ENCODE results near the gene ZNF574.

ZNF574 gene

GRCh38 chr19:42048992-42049391 is 27.0 kb upstream of the ZNF574 start:
- Histone ChIP-seq H3K27ac (ENCODE audit: low read depth, low read length) (no peak overlapping the region), H3K9me2 (replicated peaks; ENCODE audit: control insufficient read depth, low read length) (no peaks in the 10 kb centered on the region), H3K4me3 (ENCODE audit: low read length) (peak overlapping the region; percentile 2; the same call in 1 of the 2 replicates), H4K20me1 (ENCODE audit: control insufficient read depth, insufficient read depth, low read depth, low read length) (no peaks in the 10 kb centered on the region), H3K27me3 (ENCODE audit: control insufficient read depth, low read length) (peaks cover 13% of the 10 kb centered on the region), H3K36me3 (ENCODE audit: control insufficient read depth, low read length) (no peaks in the 10 kb centered on the region), H3F3A (ENCODE audit: control insufficient read depth, insufficient read depth) (no peaks in the 10 kb centered on the region), H3K4me2 (ENCODE audit: low read length) (peak overlapping the region; percentile 22), H3K79me2 (ENCODE audit: control insufficient read depth, low read length) (no peaks in the 10 kb centered on the region), H3K4me1 (ENCODE audit: control insufficient read depth, low read length) (no peaks in the 10 kb centered on the region), H3K9me3 (ENCODE audit: control insufficient read depth, insufficient read depth, low read length) (no peaks in the 10 kb centered on the region)
- TF ChIP-seq CTCF (IDR thresholded peaks at IDR 0.05; ENCODE audit: low read depth, low read length, poor library complexity, severe bottlenecking) (no peak), EZH2phosphoT487 (IDR thresholded peaks at IDR 0.05; ENCODE audit: borderline replicate concordance, low read length) (no peak)

DNA sequence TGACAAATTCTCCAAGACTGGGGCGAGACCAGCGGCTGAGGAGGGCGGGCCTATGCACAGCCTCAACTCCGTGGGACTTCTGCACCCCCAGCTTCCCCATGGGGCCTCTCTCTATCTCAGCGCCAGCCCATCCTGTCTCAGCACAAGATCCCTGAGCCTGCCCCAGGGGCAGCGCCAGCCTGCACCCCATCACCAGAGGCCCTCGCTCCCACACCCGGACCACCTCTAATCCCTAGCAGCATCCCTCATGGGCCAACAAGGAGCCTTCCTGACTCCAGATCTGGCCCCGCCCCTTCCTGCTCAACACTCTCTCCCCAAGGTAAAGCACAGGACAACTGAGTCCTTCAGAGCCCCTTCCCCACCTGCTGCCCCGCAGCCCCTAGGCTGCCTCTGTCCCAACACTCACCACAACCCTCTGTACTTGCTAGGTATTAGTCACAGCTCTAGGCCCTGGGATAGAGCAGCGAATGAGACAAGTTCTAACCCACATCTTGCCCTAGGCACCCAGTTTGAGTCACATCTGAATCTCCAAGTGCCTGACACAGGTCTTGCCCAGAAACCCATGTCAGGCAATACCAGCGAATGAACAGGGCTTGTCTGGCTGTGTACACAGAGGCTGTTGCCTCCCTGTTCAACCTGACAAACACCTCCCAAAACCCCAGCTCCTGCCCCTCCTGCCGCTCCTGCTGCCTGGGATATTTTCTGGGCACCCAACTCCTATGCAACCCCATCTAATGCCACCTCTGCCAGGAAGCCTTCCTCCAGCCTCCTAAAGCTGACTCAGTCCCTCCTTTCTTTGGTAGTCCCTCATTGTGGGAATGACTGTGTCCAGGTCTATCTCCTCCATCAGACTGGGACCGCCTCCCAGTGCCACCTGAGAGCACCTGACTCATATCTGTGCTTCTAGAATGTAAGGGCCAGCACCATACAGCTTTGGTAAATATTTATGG is 24.5 kb upstream of the ZNF574 start:
- Histone ChIP-seq H3K4me1 (ENCODE audit: control insufficient read depth, low read length) (no peaks in the 10 kb centered on the region), H3F3A (ENCODE audit: control insufficient read depth, insufficient read depth) (no peaks in the 10 kb centered on the region), H3K4me2 (ENCODE audit: low read length) (no peak overlapping the region), H4K20me1 (ENCODE audit: control insufficient read depth, insufficient read depth, low read depth, low read length) (no peaks in the 10 kb centered on the region), H3K27ac (ENCODE audit: low read depth, low read length) (no peak overlapping the region), H3K36me3 (ENCODE audit: control insufficient read depth, low read length) (no peaks in the 10 kb centered on the region), H3K9me2 (replicated peaks; ENCODE audit: control insufficient read depth, low read length) (no peaks in the 10 kb centered on the region), H3K79me2 (ENCODE audit: control insufficient read depth, low read length) (no peaks in the 10 kb centered on the region), H3K27me3 (ENCODE audit: control insufficient read depth, low read length) (peaks cover 7% of the 10 kb centered on the region), H3K9me3 (ENCODE audit: control insufficient read depth, insufficient read depth, low read length) (no peaks in the 10 kb centered on the region), H3K4me3 (ENCODE audit: low read length) (no peak overlapping the region)
- TF ChIP-seq EZH2phosphoT487 (IDR thresholded peaks at IDR 0.05; ENCODE audit: borderline replicate concordance, low read length), result no peak
- TF ChIP-seq CTCF (IDR thresholded peaks at IDR 0.05; ENCODE audit: low read depth, low read length, poor library complexity, severe bottlenecking), result no peak

DNA sequence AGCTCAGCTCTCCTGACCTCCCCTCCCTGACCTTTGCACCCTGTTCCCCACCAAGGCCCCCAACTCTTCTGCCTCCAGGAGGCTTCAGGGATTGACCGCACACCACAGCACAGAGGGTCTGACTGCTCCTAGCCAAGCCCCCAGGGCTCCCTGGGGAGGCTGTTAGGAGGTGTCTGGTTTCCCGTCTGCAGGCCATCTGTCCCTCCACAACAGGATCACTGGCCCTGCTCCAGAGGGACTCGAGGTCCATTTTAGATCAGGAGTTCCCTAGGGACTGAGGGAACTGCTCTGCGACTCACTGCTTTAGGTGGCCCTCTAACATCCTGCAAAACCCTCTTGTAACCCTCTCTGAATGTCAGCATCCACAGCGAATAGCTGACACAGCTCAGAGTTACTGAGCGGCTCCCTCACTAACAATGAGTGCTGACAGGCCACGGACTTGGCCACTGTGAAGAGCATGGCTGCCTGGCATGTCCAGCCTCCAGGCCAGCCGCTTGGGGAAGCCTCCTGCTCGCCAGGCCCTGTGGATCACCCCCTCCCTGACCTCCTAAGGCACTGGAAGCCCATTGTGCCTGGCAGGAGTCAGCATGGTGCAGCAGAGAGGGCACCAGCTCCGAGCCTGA is 23.6 kb upstream of the ZNF574 start:
- H3K4me1 ChIP-seq (ENCODE audit: control insufficient read depth, low read length), result no peaks in the 10 kb centered on the region
- TF ChIP-seq EZH2phosphoT487 (IDR thresholded peaks at IDR 0.05; ENCODE audit: borderline replicate concordance, low read length) (no peak), CTCF (IDR thresholded peaks at IDR 0.05; ENCODE audit: low read depth, low read length, poor library complexity, severe bottlenecking) (no peak)
- no peaks in the 10 kb centered on the region for H3F3A ChIP-seq (ENCODE audit: control insufficient read depth, insufficient read depth)
- no peak overlapping the region for H3K27ac ChIP-seq (ENCODE audit: low read depth, low read length)
- H3K36me3 ChIP-seq (ENCODE audit: control insufficient read depth, low read length), result no peaks in the 10 kb centered on the region
- H3K4me2 ChIP-seq (ENCODE audit: low read length), result no peak overlapping the region
- H3K9me2 ChIP-seq (replicated peaks; ENCODE audit: control insufficient read depth, low read length), result no peaks in the 10 kb centered on the region
- peaks cover 4% of the 10 kb centered on the region; the same call in 1 of the 2 replicates for H3K27me3 ChIP-seq (ENCODE audit: control insufficient read depth, low read length)
- H3K9me3 ChIP-seq (ENCODE audit: control insufficient read depth, insufficient read depth, low read length), result no peaks in the 10 kb centered on the region
- H3K4me3 ChIP-seq (ENCODE audit: low read length), result no peak overlapping the region
- no peaks in the 10 kb centered on the region for H4K20me1 ChIP-seq (ENCODE audit: control insufficient read depth, insufficient read depth, low read depth, low read length)
- no peaks in the 10 kb centered on the region for H3K79me2 ChIP-seq (ENCODE audit: control insufficient read depth, low read length)

All from DOHH2 (cell line).